ENCODE data around the gene HSD11B1L. TPM values are rescaled to one million over a fixed set of nuclear protein-coding genes. Genes with fewer than 3 reads are reported as not detected.

Gene HSD11B1L
- total RNA-seq, 1 experiment from 2014 or later: 6.0 TPM

- no peak overlapping the region for H3K27ac ChIP-seq (ENCODE audit: low read length)
- TF ChIP-seq REST (IDR thresholded peaks at IDR 0.05; ENCODE audit: insufficient read depth in 1 of 2, low read depth in 2 of 2, low read length in 1 of 2): no peak
- peak; percentile 54; the same call in 1 of the 2 replicates for TF ChIP-seq POLR2AphosphoS5 (IDR thresholded peaks at IDR 0.05; ENCODE audit: low read depth, low read length)
- TF ChIP-seq TCF7L2 (IDR thresholded peaks at IDR 0.05; ENCODE audit: low read depth, low read length): no peak
- TF ChIP-seq CTCF (IDR thresholded peaks at IDR 0.05): no peak
- no peak; the same call in 1 of the 2 replicates for TF ChIP-seq SIN3A (IDR thresholded peaks at IDR 0.05; ENCODE audit: borderline replicate concordance, insufficient read depth, low read depth, low read length)
- POLR2A ChIA-PET: interaction anchor here (0.5 to 0.6 kb wide), 2 partner anchors 18 to 22 kb away, joined by 3 to 12 read pairs; partner anchors contain the start of gene LONP1
- intact Hi-C loops (cut with micrococcal nuclease; ENCODE audit: unreplicated experiment): loop anchor here (10.0 kb wide), 1 partner anchor 97 kb away; the partner anchor contains the start of gene DUS3L
- no peaks in the 10 kb centered on the region for H3K27me3 ChIP-seq (ENCODE audit: control insufficient read depth, insufficient read depth, low read length)
- H3K4me3 ChIP-seq (ENCODE audit: low read depth in 2 of 2, low read length in 2 of 2): no peak overlapping the region
- BruUV-seq (replicated peaks): no TSS peak
- H3K9me3 ChIP-seq (ENCODE audit: control insufficient read depth, insufficient read depth, low read depth, low read length): no peaks in the 10 kb centered on the region
- in situ Hi-C loops (cut with HindIII; ENCODE audit: low pct_unique_long_range_greater_than_20kb, low sequenced_read_pairs): no loop called here
- CTCF ChIA-PET: no interaction called here
- peak; percentile 23; the same call in 1 of the 2 replicates for ATAC-seq
- peaks cover 4% of the 10 kb centered on the region for H3K4me1 ChIP-seq (ENCODE audit: control insufficient read depth, insufficient read depth, low read length)
- H3K36me3 ChIP-seq (ENCODE audit: control insufficient read depth, insufficient read depth, low read length): no peaks in the 10 kb centered on the region; the same call in 1 of the 2 replicates
- no peak for DNase-seq (ENCODE audit: low read depth, low spot score)
These were observed 17.2 kb downstream of the HSD11B1L start for GRCh38 chr19:5697890-5698634.

- Histone ChIP-seq H3K9me3 (ENCODE audit: control insufficient read depth, insufficient read depth, low read depth, low read length) (no peaks in the 10 kb centered on the region), H3K36me3 (ENCODE audit: control insufficient read depth, insufficient read depth, low read length) (no peaks in the 10 kb centered on the region; the same call in 1 of the 2 replicates), H3K4me1 (ENCODE audit: control insufficient read depth, insufficient read depth, low read length) (peaks cover 2% of the 10 kb centered on the region), H3K27ac (ENCODE audit: low read length) (no peak overlapping the region), H3K4me3 (ENCODE audit: low read depth in 2 of 2, low read length in 2 of 2) (no peak overlapping the region), H3K27me3 (ENCODE audit: control insufficient read depth, insufficient read depth, low read length) (no peaks in the 10 kb centered on the region)
- DNase-seq (ENCODE audit: low read depth, low spot score) (no peak), ATAC-seq (no peak)
- TF ChIP-seq POLR2AphosphoS5 (IDR thresholded peaks at IDR 0.05; ENCODE audit: low read depth, low read length) (no peak; the same call in 1 of the 2 replicates), REST (IDR thresholded peaks at IDR 0.05; ENCODE audit: insufficient read depth in 1 of 2, low read depth in 2 of 2, low read length in 1 of 2) (no peak), TCF7L2 (IDR thresholded peaks at IDR 0.05; ENCODE audit: low read depth, low read length) (no peak), SIN3A (IDR thresholded peaks at IDR 0.05; ENCODE audit: borderline replicate concordance, insufficient read depth, low read depth, low read length) (no peak), CTCF (IDR thresholded peaks at IDR 0.05) (no peak)
- intact Hi-C loops (cut with micrococcal nuclease; ENCODE audit: unreplicated experiment): loop anchor here (10.0 kb wide), 1 partner anchor 96 kb away; the partner anchor contains the start of gene DUS3L
- in situ Hi-C loops (cut with HindIII; ENCODE audit: low pct_unique_long_range_greater_than_20kb, low sequenced_read_pairs): no loop called here
- CTCF ChIA-PET: no interaction called here
- BruUV-seq (replicated peaks): no TSS peak
- POLR2A ChIA-PET: no interaction called here
These were observed 18.0 kb downstream of the HSD11B1L start for GRCh38 chr19:5698635-5699422.
